Upper lobe of left lung (tissue), 6 donors: ENCODE data around the gene RPGRIP1L. TPM values are rescaled to one million over a fixed set of nuclear protein-coding genes. Genes with fewer than 3 reads are reported as not detected.

ENCODE experiments used
- ATAC-seq, 2 donors: fragments of 200-7000 bp; cut with Tn5 transposase; one replicate each; pipeline ENCODE4 v1.9.1; 2022; ENCODE audit warnings: mild to moderate bottlenecking in 2 of 2, moderate library complexity in 2 of 2; ENCODE audit not compliant: low FRiP score in 2 of 2
- DNase-seq, 2 donors: peaks; one replicate each; pipeline ENCODE4 v3.0.0-alpha.2; 2019 to 2020
- H3K27ac ChIP-seq, 4 donors: fragments of 200-600 bp; sonication (generic); one replicate each; pipeline ENCODE4 v1.5.1; 2016 to 2019
- H3K27me3 ChIP-seq, 4 donors: fragments of 200-600 bp; sonication (generic); one replicate each; pipeline ENCODE4 v1.5.1; 2017 to 2019
- H3K36me3 ChIP-seq, 4 donors: fragments of 200-600 bp; sonication (generic); one replicate each; pipeline ENCODE4 v1.5.1; 2016 to 2019
- H3K4me1 ChIP-seq, 4 donors: fragments of 200-600 bp; sonication (generic); one replicate each; pipeline ENCODE4 v1.5.1; 2018 to 2019
- H3K4me3 ChIP-seq, 4 donors: fragments of 200-600 bp; sonication (generic); one replicate each; pipeline ENCODE4 v1.5.1; 2017 to 2019; ENCODE audit warnings: mild to moderate bottlenecking in 2 of 4, moderate library complexity in 1 of 4
- H3K9me3 ChIP-seq, 4 donors: fragments of 200-600 bp; sonication (generic); one replicate each; pipeline ENCODE4 v1.5.1; 2018 to 2019
- EP300 ChIP-seq, 4 donors: sonication (generic); formaldehyde crosslinking; IDR thresholded peaks; one replicate each; pipeline ENCODE4 v1.5.1; 2017; ENCODE audit warnings: antibody characterized with exemption in 4 of 4, control low read depth in 2 of 4
- POLR2A ChIP-seq, 4 donors: fragments of 450-650 bp; IDR thresholded peaks; one replicate each; pipeline ENCODE4 v1.5.1; 2016 to 2017; ENCODE audit warnings: antibody characterized with exemption in 4 of 4, mild to moderate bottlenecking in 2 of 4
- POLR2AphosphoS5 ChIP-seq, 2 donors: sonication (generic); formaldehyde crosslinking; IDR thresholded peaks; one replicate each; pipeline ENCODE4 v1.5.1; 2017; ENCODE audit warnings: antibody characterized with exemption in 2 of 2
- WGBS, 2 donors: methylation state at CpG; one replicate each; pipeline ENCODE4 v1.1.5; 2017 to 2018; 5-methylcytosine and 5-hydroxymethylcytosine counted together
- total RNA-seq, 6 donors: library from RNA; depleted of rRNA in 4 of 6; stranded (reverse); fragments of >200 nt in 4 of 6; gene quantifications; one replicate each; pipeline versions ENCODE4 v1.1.0 to v1.2.1, GENCODE V29; 2016 to 2021
- TF ChIP-seq, protein P1 (sequence below), 6 experiments: fragments of 450-650 bp in 4 of 6; fragments of 200-600 bp in 2 of 6; sonication (generic) in 2 of 6; IDR thresholded peaks; one replicate each; pipeline ENCODE4 v1.5.1; 2016 to 2019; ENCODE audit warnings: antibody characterized with exemption in 6 of 6
- donor health status: DM: no; HTN: no; CAD: no; lungs with moderate emphysema.
- donor health status: DM: no; HTN: yes; CAD: no; lungs with severe emphysema.

The RPGRIP1L gene
- total RNA-seq, 6 donors from 2014 or later: 2.8 to 15.9 (median 4.0) TPM

DNA sequence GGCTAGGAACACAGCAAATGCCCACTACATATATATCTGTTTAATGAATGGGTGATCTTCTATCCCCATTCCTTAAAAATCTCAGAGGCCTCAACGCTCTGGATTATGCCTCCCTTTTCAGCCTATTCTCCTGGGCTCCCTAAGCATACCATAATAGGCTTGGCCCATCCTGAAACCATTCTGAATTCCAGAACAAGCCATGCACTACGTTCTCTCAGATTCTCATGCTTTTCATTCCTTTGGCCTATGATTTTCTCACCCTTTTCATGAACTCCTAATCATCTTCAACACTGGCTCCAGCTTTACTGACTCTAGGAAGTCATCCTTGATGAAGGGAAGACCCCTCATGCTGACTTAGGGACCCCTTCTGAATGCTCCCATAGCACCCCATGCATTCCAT, 71.1 kb downstream of the RPGRIP1L start:
- WGBS, 2 donors: 94 to 97% methylated on average over 2 of the region's 2 CpGs
- ATAC-seq: no peak

GRCh38 chr16:53631236-53632025, 72.2 kb downstream of the RPGRIP1L start:
- Histone ChIP-seq H3K9me3 (no peaks in the 10 kb centered on the region), H3K36me3 (no peaks in the 10 kb centered on the region), H3K4me1 (no peaks in the 10 kb centered on the region), H3K27ac (no peak overlapping the region), H3K4me3 (no peak overlapping the region), H3K27me3 (no peaks in the 10 kb centered on the region)
- 94 to 96% methylated on average over 8 of the region's 8 CpGs for WGBS, 2 donors
- TF ChIP-seq EP300 (IDR thresholded peaks at IDR 0.05): no peak
- TF ChIP-seq, protein P1, sequence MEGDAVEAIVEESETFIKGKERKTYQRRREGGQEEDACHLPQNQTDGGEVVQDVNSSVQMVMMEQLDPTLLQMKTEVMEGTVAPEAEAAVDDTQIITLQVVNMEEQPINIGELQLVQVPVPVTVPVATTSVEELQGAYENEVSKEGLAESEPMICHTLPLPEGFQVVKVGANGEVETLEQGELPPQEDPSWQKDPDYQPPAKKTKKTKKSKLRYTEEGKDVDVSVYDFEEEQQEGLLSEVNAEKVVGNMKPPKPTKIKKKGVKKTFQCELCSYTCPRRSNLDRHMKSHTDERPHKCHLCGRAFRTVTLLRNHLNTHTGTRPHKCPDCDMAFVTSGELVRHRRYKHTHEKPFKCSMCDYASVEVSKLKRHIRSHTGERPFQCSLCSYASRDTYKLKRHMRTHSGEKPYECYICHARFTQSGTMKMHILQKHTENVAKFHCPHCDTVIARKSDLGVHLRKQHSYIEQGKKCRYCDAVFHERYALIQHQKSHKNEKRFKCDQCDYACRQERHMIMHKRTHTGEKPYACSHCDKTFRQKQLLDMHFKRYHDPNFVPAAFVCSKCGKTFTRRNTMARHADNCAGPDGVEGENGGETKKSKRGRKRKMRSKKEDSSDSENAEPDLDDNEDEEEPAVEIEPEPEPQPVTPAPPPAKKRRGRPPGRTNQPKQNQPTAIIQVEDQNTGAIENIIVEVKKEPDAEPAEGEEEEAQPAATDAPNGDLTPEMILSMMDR (IDR thresholded peaks at IDR 0.05): no peak
- TF ChIP-seq POLR2AphosphoS5 (IDR thresholded peaks at IDR 0.05): no peak
- TF ChIP-seq POLR2A (IDR thresholded peaks at IDR 0.05): no peak
- DNase-seq (no peak), ATAC-seq (no peak)

More for the DNA sequence above, 71.1 kb downstream of the RPGRIP1L start:
- Histone ChIP-seq H3K27me3 (no peaks in the 10 kb centered on the region), H3K4me1 (no peaks in the 10 kb centered on the region), H3K36me3 (no peaks in the 10 kb centered on the region), H3K9me3 (no peaks in the 10 kb centered on the region), H3K27ac (no peak overlapping the region), H3K4me3 (no peak overlapping the region)
- no peak for DNase-seq
- TF ChIP-seq POLR2A (IDR thresholded peaks at IDR 0.05): no peak
- no peak for TF ChIP-seq EP300 (IDR thresholded peaks at IDR 0.05)
- TF ChIP-seq, protein P1 (IDR thresholded peaks at IDR 0.05): no peak
- TF ChIP-seq POLR2AphosphoS5 (IDR thresholded peaks at IDR 0.05): no peak

- no peak overlapping the region for H3K4me3 ChIP-seq
- no peak for ATAC-seq
- H3K27me3 ChIP-seq: no peaks in the 10 kb centered on the region
- H3K4me1 ChIP-seq: no peaks in the 10 kb centered on the region
- no peaks in the 10 kb centered on the region for H3K9me3 ChIP-seq
- DNase-seq: no peak
- H3K36me3 ChIP-seq: no peaks in the 10 kb centered on the region
- H3K27ac ChIP-seq: no peak overlapping the region
- no peak for TF ChIP-seq POLR2A (IDR thresholded peaks at IDR 0.05)
- TF ChIP-seq, protein P1 (IDR thresholded peaks at IDR 0.05): no peak
- no peak for TF ChIP-seq POLR2AphosphoS5 (IDR thresholded peaks at IDR 0.05)
- no peak for TF ChIP-seq EP300 (IDR thresholded peaks at IDR 0.05)
- 72 to 77% methylated on average over 6 of the region's 6 CpGs for WGBS, 2 donors
Measured at GRCh38 chr16:53629607-53630312, 73.9 kb downstream of the RPGRIP1L start.

GRCh38 chr16:53629151-53629550, 74.5 kb downstream of the RPGRIP1L start:
- no peaks in the 10 kb centered on the region for H3K4me1 ChIP-seq
- H3K9me3 ChIP-seq: no peaks in the 10 kb centered on the region
- no peaks in the 10 kb centered on the region for H3K27me3 ChIP-seq
- ATAC-seq: no peak
- WGBS, 2 donors: 84 to 89% methylated on average over 2 of the region's 2 CpGs
- TF ChIP-seq EP300 (IDR thresholded peaks at IDR 0.05) (no peak), POLR2A (IDR thresholded peaks at IDR 0.05) (no peak), POLR2AphosphoS5 (IDR thresholded peaks at IDR 0.05) (no peak)
- TF ChIP-seq, protein P1 (IDR thresholded peaks at IDR 0.05): no peak
- H3K4me3 ChIP-seq: no peak overlapping the region
- DNase-seq: no peak
- no peak overlapping the region for H3K27ac ChIP-seq
- H3K36me3 ChIP-seq: no peaks in the 10 kb centered on the region
